ENCODE measurements around the gene PHYHD1.

Gene PHYHD1

GRCh38 chr9:128902351-128903078, 18.3 kb upstream of the PHYHD1 start:
- TF ChIP-seq CTCF (IDR thresholded peaks at IDR 0.05; ENCODE audit: extremely low read depth, missing control alignments) = no peak
- DNase-seq (ENCODE audit: low spot score) = peak; percentile 85

DNA sequence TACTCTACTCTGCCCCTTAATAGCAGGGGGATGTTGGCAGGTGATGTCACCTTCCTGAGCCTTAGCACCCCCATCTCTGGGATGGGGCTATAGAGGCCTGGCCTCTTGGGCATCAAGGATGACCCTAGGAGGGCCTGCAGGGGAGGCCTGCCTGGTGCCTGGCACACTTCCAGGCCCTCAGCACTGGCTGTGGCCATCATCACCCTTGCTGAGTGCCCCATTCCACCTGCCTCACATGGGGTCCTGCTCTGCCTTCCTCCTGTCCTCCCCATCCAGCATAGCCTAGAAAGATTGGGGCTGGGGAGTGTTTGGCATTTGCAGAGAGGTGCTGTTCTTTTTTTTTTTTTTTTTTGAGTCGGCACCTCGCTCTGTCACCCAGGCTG, 17.7 kb upstream of the PHYHD1 start:
- no peak for DNase-seq (ENCODE audit: low spot score)
- no peak for TF ChIP-seq CTCF (IDR thresholded peaks at IDR 0.05; ENCODE audit: extremely low read depth, missing control alignments)

- no peak for TF ChIP-seq CTCF (IDR thresholded peaks at IDR 0.05; ENCODE audit: extremely low read depth, missing control alignments)
- DNase-seq (ENCODE audit: low spot score) = no peak
Measured at GRCh38 chr9:128903871-128904620, 16.7 kb upstream of the PHYHD1 start.

DNA sequence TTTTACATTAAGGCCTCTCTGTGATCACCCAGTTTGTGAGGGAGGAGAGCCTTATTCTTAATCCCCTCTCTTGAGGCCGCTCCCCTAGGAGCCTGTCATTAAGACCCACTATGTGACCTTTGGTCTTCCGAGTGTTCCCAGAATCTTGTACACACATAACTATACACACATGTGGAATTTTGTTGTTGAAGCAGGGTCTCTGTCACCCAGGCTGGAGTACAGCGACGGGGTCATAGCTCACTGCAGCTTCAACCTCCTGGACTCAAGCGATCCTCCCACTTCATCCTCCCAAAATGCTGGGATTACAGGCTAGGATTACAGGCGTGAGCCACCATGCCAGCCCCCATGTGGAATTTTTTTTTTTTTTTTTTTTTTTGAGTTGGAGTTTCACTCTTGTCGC, 14.8 kb upstream of the PHYHD1 start:
- no peak for TF ChIP-seq CTCF (IDR thresholded peaks at IDR 0.05; ENCODE audit: extremely low read depth, missing control alignments)
- DNase-seq (ENCODE audit: low spot score) = no peak

DNA sequence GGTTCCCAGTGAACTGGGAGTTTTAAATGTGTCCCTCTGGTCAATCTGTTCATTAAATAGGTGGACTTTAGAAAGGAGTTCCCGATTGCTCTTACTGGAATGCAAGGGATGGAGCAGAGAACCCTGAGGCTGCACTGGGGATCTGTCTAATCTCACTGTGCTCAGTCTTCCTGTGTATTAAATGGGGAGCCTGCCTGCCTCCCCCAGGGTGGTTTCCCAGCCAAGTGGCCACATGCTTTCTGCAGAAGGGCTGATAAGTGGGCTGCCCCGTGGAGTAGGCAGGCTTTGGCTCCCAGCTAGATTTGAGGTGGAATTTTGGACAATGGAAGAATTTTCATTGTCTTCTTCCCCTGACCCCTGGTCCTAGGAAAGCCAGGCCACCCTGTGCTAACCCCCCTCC, 14.0 kb upstream of the PHYHD1 start:
- TF ChIP-seq CTCF (IDR thresholded peaks at IDR 0.05; ENCODE audit: extremely low read depth, missing control alignments) = no peak
- no peak for DNase-seq (ENCODE audit: low spot score)

DNA sequence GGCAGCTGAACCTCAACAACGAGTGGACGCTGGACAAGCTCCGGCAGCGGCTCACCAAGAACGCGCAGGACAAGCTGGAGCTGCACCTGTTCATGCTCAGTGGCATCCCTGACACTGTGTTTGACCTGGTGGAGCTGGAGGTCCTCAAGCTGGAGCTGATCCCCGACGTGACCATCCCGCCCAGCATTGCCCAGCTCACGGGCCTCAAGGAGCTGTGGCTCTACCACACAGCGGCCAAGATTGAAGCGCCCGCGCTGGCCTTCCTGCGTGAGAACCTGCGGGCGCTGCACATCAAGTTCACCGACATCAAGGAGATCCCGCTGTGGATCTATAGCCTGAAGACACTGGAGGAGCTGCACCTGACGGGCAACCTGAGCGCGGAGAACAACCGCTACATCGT, 12.4 kb upstream of the PHYHD1 start:
- TF ChIP-seq CTCF (IDR thresholded peaks at IDR 0.05; ENCODE audit: extremely low read depth, missing control alignments) = no peak
- no peak for DNase-seq (ENCODE audit: low spot score)

DNA sequence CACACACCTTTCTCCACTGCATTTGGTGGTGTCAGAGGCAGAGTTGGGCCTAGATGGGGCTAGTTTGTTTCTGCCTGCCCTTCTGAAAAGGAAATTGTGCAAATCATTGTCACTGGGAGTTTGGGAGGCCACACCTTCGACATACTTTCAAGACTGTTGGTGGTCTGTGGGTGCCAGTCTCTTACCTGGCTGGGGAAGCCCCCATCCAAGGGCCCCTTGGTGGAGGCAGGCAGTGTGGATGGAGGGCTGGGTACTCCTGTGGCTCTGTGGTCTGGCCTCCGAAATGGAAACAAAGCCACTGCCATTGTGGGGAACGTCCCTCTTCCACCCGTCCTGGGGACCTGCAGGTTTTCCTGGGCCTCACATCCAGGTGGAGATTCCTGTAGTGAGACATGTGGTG, 10.9 kb upstream of the PHYHD1 start:
- no peak for TF ChIP-seq CTCF (IDR thresholded peaks at IDR 0.05; ENCODE audit: extremely low read depth, missing control alignments)
- no peak for DNase-seq (ENCODE audit: low spot score)
